Stromal cell of bone marrow (primary cell): ENCODE measurements around the gene IFFO2.

Experiments used
- DNase-seq: peaks from one replicate; pipeline ENCODE4 v3.0.0-alpha.2; 2012; ENCODE audit warnings: low read depth

IFFO2 gene

GRCh38 chr1:18919197-18919905, 37.1 kb downstream of the IFFO2 start:
- DNase-seq: no peak

DNA sequence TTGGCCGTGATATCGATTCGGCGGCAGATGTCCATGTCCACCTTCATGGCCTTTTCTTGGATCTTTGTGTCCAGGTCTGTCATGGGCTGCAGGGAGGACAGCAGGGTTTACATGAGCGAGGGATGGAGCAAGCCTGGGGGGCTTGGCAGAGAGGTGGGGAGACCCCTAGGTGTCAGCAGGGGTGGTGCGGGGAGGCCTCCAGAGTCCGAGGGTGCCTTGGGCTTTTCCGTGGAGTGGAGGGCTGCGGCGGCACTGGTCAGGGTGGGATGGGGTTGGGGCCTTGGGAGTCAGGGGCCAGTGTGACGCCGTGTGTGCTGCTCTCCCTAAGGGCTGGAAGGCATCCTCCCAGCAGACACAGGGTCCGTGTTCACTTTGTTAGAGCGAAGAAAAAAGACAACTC, 38.1 kb downstream of the IFFO2 start:
- no peak for DNase-seq

GRCh38 chr1:18917071-18917799, 39.2 kb downstream of the IFFO2 start:
- no peak for DNase-seq

GRCh38 chr1:18915341-18915740, 41.1 kb downstream of the IFFO2 start:
- no peak for DNase-seq

DNA sequence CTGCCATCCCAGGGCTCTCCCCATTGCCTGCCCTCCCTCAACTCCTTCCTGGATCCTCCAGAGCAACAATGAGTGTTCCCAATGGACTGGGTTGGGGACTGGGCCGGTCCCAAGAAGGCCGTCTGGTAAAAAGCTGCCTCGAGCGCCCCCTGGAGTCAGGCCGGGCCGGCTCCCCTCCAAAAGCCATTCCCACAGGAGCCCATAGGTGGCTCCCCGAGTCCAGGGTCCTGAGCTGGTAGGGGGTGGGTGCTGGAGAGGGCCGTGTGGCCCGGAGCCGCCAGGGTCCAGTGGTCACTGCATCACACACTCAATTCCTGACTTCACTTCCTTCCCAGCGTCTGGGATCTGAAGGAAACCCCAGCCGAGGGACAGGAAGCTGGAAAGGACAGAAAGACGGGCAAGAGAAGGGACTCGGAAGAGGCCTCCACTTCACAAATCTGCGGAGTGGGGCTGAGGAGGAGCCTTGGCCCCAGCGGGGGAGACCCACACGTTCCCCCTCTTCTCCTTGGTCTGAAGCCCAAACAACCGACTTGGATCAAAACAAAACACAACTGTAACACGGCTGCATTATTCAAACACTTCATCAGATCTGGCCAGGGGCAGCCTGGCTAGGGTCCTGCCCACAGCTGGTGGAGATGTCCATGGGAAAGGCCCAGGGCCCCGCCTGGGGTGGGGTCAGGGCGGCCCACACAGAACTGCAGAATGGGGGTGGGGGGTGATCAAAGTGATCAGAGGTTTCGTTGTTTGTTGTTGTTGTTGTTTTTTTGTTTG, 43.2 kb downstream of the IFFO2 start:
- no peak for DNase-seq

DNA sequence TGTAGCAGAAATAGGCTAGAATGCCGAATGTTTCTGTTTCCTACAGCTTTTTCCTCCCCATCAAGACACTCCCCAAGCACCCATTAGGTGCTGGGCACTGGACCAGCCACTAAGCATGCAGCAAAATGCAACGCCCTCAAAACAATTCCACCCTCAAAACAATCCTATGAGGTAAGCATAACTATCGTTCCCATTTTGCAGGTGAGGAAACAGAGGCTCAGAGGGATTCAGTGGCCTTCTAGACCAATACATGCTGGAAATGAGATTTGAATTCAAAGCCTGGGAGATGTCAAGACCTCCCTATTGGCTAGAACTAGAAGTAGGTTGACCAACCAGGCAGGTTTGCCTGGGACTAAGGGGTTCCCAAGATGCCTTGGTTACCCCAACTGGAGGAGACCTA, 43.9 kb downstream of the IFFO2 start:
- DNase-seq: no peak

GRCh38 chr1:18908911-18909771, 47.3 kb downstream of the IFFO2 start:
- no peak for DNase-seq

DNA sequence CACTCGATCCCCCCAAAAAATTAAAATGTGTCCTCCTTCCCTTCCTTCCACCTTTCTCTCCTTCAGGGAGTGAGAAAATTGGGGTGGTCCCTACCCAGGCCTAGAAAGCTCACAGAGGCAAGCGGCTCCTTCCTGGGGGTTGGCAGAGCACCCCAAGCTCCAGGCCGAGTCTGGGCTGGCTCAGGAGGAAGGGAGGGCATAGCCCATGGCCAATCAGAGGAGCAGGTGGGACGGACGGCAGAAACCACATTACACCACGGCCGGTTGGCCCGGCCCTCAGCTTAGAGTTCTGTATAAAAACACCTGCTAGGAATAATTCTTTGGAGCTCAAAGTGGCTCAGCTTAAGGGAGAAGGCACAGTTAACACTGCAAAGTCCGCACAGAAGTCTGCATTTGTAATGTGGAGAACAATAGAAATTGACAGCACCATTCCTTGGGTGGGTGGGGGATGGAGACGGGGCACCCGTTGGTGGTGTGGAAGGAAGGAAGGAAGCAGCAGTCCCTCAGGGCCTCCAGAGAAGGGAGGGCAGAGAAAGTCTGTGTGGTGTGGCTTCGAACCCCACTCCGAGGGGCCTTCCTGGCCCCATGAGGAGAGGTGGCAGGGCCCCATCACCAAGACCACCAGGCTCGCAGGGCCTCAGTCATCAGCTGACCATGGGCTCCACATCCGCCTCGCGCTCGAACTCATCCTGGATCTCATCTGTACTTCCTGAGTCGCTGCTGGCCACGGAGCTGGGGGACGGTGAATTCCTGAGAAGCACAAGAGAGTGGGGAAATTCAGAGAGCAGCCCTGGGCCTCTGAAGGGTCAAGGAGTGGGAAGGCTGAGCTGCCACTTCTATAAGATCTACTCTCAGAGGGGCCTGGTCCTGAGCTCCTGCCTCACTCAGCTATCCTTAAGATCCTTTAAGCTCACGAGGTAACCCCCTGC, 48.3 kb downstream of the IFFO2 start:
- DNase-seq: no peak

DNA sequence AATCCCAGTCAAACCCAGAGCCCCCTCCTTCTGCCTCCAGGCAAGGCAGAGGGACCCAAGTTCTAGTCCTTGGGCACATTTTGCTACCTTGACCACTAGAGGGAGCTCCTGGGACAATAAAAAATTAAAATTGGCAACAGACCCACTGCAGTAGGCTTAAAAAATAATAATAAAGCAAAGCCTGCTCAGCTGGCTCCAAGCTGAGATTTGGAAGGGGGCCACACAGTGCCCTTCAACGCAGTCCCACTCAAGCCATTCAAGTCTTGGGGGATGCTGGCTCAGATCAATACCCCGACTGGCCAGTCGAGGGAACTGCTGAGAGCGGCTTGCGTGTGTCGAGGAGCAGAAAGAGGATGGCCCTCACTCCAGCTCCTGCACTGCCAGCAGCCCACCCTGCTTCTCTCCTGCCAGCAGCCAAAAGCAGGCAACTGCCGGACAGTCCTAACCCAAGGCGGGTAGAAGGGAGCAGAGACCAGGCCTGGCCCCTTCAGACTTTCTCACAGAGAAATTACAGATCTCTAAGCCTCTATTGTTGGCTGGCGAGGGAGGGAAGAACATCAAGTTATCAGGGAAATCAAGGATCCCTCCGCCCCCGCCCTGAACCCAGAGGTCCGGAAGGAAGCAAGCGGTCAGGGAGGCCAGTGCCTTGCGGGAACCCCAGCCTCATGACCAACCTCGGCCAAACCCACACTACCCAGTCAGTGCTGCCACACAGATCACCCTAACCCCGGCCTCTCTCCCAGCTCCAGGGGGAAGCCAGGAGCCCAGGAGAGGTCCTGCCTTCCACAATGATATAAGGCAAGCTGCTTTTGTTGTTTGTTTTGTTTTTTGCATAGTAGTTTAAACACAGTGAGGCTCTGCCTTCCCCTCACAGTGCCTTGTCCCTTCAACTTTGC, 49.2 kb downstream of the IFFO2 start:
- DNase-seq: no peak

GRCh38 chr1:18903291-18903756, 53.2 kb downstream of the IFFO2 start:
- DNase-seq: no peak

DNA sequence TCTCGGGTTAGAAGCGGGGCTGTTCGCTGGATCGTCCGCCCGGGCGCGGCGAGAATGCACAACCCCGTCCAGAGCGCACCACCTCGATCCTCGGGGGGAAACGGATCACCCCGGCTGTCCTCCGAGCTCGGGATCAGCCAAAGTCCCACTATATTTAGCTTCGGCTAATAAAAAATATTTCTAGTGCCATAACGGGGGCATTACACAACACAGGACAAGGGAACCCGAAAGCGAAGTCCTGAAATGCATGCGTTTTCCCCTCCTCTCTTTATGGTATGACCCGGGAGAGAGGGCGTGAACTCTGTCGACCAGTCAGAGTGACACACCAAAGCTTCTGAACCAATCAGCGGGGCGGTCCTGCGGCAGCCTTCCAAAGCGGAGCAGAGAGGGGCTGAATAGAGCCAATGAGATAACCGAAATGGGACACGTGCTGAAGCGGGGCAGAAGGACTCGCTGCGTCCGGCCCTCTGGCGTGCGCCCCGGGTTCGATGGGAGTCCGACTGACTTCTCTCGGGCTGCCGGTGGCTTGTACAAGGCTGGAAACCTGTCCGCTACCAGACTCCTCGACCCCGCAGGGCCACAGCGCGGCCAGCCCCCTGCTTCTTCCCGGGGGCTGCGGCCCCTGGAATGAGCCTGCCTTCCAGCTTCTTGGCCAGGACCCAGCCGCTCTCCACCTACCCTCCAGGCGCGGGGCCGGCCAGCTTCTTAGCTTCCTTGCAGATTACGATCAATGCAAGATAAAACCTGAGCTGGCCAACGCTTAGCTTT, 53.8 kb downstream of the IFFO2 start, which contains the start of gene ALDH4A1:
Gene ALDH4A1 (minus strand): TSS at position 33 of the 768 bp plus-strand sequence. CDS start 32 bp downstream, at position 1.
- peak; percentile 99 for DNase-seq

GRCh38 chr1:18901952-18902522, 54.4 kb downstream of the IFFO2 start:
- no peak for DNase-seq

GRCh38 chr1:18901147-18901951, 55.1 kb downstream of the IFFO2 start:
- no peak for DNase-seq

DNA sequence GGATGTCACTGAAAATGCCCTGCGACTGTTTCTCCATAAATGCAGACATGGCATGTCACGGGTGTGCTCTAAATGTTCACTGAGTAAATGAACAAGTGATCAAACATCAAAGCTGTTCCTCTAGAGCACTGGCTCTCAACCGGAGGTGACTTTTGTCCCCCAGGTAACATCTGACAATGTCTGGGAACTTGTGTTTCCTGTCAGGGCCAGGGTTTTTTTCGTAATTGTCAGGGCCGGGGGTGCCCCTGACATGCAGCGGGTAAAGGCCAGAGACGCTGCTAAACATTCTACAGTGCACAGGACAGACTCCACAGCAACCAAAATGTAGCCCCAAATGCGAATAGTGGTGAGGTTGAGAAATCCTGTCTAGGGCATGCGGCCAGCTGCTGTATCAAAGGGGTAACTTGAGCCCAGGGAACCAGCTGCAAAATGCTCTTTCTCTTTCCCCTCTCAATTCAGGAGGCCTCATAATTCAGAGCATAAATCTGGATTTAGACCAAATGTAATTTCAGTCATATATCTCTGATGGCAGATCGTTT, 56.1 kb downstream of the IFFO2 start:
- no peak for DNase-seq

DNA sequence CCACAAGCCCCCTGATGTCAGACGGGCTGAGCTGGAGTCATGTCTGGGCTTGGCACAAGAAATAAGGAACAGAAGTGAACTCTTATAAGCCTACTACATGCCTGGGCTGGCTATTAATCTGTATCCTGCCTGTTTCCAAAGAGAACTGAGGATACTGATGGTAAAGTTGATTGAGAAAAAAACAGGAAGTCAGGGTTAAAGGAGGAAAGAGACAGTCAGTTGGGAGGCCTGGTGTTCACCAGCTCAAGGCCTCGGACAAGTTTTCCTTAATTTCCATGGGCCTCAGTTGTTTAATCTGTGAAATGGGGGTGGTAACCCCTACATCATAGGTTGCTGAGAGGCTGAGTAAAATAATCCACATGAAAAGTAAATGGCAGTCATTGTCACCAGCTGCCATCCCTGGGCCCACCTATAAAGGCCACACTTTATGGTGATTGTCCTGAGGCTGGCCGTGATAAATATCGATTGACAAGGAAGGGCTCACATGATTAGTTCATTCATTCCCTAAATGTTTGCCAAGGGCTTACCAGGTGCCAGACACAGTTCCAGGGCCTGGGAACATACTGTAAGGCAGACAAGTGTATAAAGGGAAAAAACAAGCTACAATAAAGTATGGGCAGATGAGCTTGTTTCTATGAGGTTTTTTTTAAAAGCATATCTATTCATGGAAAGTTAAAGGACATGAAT, 57.0 kb downstream of the IFFO2 start:
- no peak for DNase-seq

GRCh38 chr1:18898567-18898966, 57.9 kb downstream of the IFFO2 start:
- no peak for DNase-seq

DNA sequence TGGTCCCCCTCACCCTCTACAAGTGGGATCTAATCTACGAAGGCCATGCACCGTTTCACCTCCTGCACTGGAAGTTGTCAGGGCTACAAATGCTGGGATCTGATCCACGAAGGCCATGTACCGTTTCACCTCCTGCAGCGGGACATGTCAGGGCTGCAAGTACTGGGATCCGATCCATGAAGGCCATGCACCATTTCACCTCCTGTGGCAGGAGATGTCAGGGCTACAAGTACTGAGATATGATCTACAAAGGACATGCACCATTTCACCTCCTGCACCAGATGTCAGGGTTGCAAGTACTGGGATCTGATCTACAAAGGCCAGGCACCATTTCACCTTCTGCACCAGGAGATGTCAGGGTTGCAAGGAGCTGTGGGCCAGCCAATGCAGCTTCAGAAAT, 61.2 kb downstream of the IFFO2 start:
- no peak for DNase-seq
